ENCODE measurements around the gene KCNIP1. TPM values are rescaled to one million over a fixed set of nuclear protein-coding genes. Genes with fewer than 3 reads are reported as not detected.

Gene KCNIP1
- polyA plus RNA-seq, 1 donor, result 2.8 TPM

DNA sequence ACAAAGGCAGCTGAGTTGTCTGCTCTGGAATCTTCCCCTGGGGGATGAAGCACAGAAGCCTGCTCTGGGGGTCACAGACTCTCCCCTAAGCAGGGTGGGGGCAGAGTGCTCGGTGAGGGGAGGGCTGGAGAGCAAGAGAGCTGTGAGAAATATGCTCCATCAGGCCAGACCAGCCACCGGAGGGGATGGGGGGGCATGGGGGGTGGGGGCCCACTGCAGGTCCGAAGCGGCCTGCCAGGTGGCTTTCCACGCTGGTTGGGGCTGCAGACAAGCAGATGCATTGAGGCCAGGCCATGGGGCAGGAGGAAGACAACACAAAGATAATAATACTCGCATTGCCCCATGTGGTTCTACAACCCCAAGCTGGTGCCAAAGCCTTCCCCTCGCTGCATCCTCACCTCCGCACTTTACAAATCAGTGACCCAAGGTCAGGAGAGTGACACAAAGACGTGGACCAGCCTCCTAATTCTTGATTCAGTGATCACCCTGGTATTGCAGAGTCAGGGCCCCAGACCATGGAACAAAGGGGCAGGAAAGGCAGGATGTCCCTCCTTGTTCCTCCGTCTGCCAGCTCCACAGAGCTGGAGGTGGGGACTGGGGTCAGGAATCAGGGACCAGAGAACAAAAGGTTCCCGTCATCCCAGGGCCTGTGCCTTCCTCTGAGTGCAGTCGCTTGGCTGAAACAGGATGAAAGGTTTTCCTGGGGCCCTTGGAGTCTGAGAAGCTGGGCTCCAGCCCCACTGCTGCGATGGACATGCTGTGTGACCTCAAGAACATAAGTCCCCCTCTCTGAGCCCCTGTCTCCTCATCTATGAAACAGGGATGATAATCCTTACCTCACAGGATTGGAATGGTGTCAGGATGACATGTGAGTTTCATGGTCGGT lies 242.5 kb downstream of the KCNIP1 start:
- no CpG with 5 or more reads among the region's 14 CpGs for WGBS (ENCODE audit: insufficient coverage, low lambda C conversion rate)
- H3K27me3 ChIP-seq (ENCODE audit: control insufficient read depth, insufficient read depth, low read length), result peaks cover 10% of the 10 kb centered on the region

DNA sequence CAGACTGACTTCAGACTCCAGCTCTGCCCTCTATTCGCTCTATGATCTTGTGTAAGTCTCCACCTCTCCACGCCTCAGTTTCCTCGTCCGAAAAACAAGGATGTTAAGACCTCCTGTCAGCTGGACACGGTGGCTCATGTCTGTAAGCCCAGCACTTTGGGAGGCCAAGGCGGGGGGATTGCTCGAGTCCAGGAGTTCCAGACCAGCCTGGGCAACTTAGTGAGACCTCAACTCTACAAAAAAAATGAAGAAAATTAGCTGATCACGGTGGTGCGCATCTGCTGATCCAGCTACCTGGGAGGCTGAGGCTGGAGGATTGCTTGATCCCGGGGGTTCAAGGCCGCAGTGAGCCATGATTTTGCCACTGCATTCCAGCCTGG lies 243.1 kb downstream of the KCNIP1 start:
- peaks cover 10% of the 10 kb centered on the region for H3K27me3 ChIP-seq (ENCODE audit: control insufficient read depth, insufficient read depth, low read length)
- H3K4me3 ChIP-seq (ENCODE audit: low read length), result no peak overlapping the region
- no peak for DNase-seq
- H3K36me3 ChIP-seq (ENCODE audit: control insufficient read depth, insufficient read depth, low read length), result no peaks in the 10 kb centered on the region
- peaks cover 14% of the 10 kb centered on the region for H3K4me1 ChIP-seq (ENCODE audit: control insufficient read depth, insufficient read depth, low read length)
- H3K9me3 ChIP-seq (ENCODE audit: control insufficient read depth, low read depth, low read length), result no peaks in the 10 kb centered on the region
- WGBS (ENCODE audit: insufficient coverage, low lambda C conversion rate), result no CpG with 5 or more reads among the region's 11 CpGs
- no peak overlapping the region for H3K27ac ChIP-seq (ENCODE audit: low read length)

More for the DNA sequence above, 242.5 kb downstream of the KCNIP1 start:
- H3K27ac ChIP-seq (ENCODE audit: low read length), result no peak overlapping the region
- DNase-seq, result no peak
- no peaks in the 10 kb centered on the region for H3K9me3 ChIP-seq (ENCODE audit: control insufficient read depth, low read depth, low read length)
- H3K36me3 ChIP-seq (ENCODE audit: control insufficient read depth, insufficient read depth, low read length), result no peaks in the 10 kb centered on the region
- H3K4me1 ChIP-seq (ENCODE audit: control insufficient read depth, insufficient read depth, low read length), result peaks cover 14% of the 10 kb centered on the region
- H3K4me3 ChIP-seq (ENCODE audit: low read length), result no peak overlapping the region

DNA sequence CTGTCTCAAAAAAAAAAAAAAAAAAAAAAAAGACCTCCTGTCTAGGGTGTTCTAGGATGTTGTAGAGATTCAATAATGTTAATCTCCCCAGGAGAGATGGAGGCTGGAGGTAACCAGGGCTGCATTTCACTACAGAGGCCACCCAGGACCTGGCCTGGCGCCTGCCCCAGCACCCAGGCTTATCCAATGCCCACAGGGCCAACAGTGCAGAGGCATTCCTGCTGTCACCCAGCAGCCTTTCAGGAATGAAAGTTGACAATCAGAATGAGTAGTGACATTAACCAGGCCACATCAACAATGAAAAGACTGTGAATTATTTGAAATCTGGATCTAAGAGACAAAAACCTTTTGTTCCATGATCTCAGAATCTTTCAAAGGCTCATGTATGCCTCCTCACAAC lies 243.5 kb downstream of the KCNIP1 start:
- no peak for DNase-seq
- H3K36me3 ChIP-seq (ENCODE audit: control insufficient read depth, insufficient read depth, low read length), result no peaks in the 10 kb centered on the region
- no peak overlapping the region for H3K27ac ChIP-seq (ENCODE audit: low read length)
- no CpG with 5 or more reads among the region's 1 CpG for WGBS (ENCODE audit: insufficient coverage, low lambda C conversion rate)
- H3K27me3 ChIP-seq (ENCODE audit: control insufficient read depth, insufficient read depth, low read length), result peaks cover 10% of the 10 kb centered on the region
- no peaks in the 10 kb centered on the region for H3K9me3 ChIP-seq (ENCODE audit: control insufficient read depth, low read depth, low read length)
- H3K4me1 ChIP-seq (ENCODE audit: control insufficient read depth, insufficient read depth, low read length), result peaks cover 14% of the 10 kb centered on the region
- no peak overlapping the region for H3K4me3 ChIP-seq (ENCODE audit: low read length)

DNA sequence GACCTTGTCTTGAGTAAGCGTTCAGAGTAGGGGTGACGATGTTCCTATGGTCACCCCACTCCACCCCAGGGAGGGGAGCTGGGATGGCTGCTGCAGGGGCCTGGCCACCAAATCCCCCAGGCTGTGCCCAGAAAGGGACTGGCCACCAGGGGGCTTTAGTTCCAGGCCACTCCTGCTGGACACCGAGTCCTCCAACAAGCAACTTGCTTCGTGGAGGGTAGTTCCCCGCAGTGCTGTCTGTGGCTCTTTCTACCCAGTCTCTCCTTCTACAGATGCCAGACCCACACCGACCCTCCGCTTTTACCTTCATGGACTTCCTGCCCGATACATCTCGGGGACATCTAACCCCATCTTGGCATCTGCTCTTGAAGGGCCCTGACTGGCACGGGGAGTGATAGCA lies 244.0 kb downstream of the KCNIP1 start:
- no CpG with 5 or more reads among the region's 10 CpGs for WGBS (ENCODE audit: insufficient coverage, low lambda C conversion rate)
- no peak for DNase-seq
- no peaks in the 10 kb centered on the region for H3K36me3 ChIP-seq (ENCODE audit: control insufficient read depth, insufficient read depth, low read length)
- peaks cover 10% of the 10 kb centered on the region for H3K27me3 ChIP-seq (ENCODE audit: control insufficient read depth, insufficient read depth, low read length)
- H3K4me3 ChIP-seq (ENCODE audit: low read length), result no peak overlapping the region
- H3K4me1 ChIP-seq (ENCODE audit: control insufficient read depth, insufficient read depth, low read length), result peaks cover 14% of the 10 kb centered on the region
- no peaks in the 10 kb centered on the region for H3K9me3 ChIP-seq (ENCODE audit: control insufficient read depth, low read depth, low read length)
- H3K27ac ChIP-seq (ENCODE audit: low read length), result no peak overlapping the region

DNA sequence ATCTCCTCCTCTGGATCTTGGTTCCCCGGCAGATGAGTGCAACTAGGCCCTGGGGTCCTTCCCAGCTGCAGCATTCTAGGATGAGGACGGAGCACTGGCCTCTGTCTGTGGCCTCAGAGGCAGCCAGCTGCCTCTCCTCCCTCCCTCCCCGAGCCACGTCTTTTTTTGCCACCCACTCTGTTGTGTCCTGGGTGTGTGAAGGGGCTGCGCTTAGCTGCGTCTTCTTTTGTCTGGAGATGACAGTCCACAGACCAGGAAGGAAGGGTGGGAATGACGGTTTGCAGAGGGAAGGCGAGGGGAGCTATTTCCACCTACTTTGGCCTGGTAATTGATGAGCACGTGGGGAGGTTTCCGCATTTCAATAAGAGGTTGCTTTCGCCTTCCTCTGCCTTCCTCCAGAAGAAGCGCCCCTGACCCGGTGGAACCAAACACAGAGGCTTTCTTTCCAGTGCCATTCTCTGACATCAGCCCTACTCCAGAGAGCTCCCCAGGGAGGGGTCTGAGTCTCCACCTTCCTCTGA lies 245.2 kb downstream of the KCNIP1 start:
- Histone ChIP-seq H3K4me1 (ENCODE audit: control insufficient read depth, insufficient read depth, low read length) (peaks cover 14% of the 10 kb centered on the region), H3K9me3 (ENCODE audit: control insufficient read depth, low read depth, low read length) (no peaks in the 10 kb centered on the region), H3K27ac (ENCODE audit: low read length) (no peak overlapping the region), H3K4me3 (ENCODE audit: low read length) (no peak overlapping the region), H3K27me3 (ENCODE audit: control insufficient read depth, insufficient read depth, low read length) (peaks cover 5% of the 10 kb centered on the region), H3K36me3 (ENCODE audit: control insufficient read depth, insufficient read depth, low read length) (no peaks in the 10 kb centered on the region)
- no CpG with 5 or more reads among the region's 13 CpGs for WGBS (ENCODE audit: insufficient coverage, low lambda C conversion rate)
- DNase-seq, result no peak

DNA sequence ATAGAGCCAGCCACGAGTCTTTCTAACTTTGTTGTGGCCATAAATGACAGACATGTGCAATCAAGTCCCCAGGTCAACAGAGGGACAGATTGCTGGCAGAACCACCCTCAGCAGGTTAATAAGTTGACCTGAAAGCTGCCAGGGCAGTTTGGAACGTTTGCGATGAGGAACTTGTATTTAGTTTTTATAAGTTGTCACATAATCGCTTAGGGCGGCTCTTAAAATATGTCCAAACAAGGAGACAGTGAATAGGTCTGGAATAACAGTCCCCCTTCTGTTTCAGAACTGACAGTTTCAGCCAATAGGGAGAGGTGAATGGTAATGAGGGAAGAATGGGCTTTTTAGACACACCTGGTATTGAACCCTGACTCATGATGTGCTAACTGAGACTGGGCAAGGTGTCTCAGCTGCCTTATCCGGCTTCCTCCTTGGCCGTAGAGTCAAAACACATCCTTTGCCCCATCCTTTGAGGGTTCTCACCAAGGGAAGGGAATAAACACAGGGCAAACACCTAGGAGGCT lies 246.2 kb downstream of the KCNIP1 start:
- no CpG with 5 or more reads among the region's 7 CpGs for WGBS (ENCODE audit: insufficient coverage, low lambda C conversion rate)

DNA sequence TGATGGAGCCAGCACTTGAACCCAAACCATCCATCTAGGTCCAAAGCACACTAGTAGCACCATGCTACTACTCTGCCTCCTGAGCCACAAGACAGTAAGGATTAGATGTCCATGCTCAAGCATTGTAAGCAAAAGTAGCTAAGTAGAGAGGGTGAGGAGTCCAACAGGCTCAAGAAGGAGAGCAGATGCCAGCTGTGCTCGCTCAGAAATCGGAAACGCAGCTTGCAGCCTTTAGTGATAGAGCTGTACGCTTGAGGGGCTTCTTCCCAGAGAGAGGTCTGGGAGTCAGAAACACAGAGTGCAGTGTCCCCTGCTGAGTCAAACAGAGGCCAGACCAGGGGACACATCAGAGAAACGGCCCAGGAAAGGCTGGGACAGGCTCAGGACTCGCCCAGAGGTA lies 247.0 kb downstream of the KCNIP1 start:
- no peaks in the 10 kb centered on the region for H3K36me3 ChIP-seq (ENCODE audit: control insufficient read depth, insufficient read depth, low read length)
- no peaks in the 10 kb centered on the region for H3K9me3 ChIP-seq (ENCODE audit: control insufficient read depth, low read depth, low read length)
- H3K4me1 ChIP-seq (ENCODE audit: control insufficient read depth, insufficient read depth, low read length), result peaks cover 9% of the 10 kb centered on the region
- no peak overlapping the region for H3K27ac ChIP-seq (ENCODE audit: low read length)
- H3K4me3 ChIP-seq (ENCODE audit: low read length), result no peak overlapping the region
- H3K27me3 ChIP-seq (ENCODE audit: control insufficient read depth, insufficient read depth, low read length), result no peaks in the 10 kb centered on the region
- WGBS (ENCODE audit: insufficient coverage, low lambda C conversion rate), result 94% methylated on average over 3 of the region's 6 CpGs
- DNase-seq, result no peak

More for the DNA sequence above, 246.2 kb downstream of the KCNIP1 start:
- DNase-seq, result peak in 1 of 2 donors; percentile 42
- Histone ChIP-seq H3K36me3 (ENCODE audit: control insufficient read depth, insufficient read depth, low read length) (no peaks in the 10 kb centered on the region), H3K27ac (ENCODE audit: low read length) (no peak overlapping the region), H3K27me3 (ENCODE audit: control insufficient read depth, insufficient read depth, low read length) (peaks cover 2% of the 10 kb centered on the region), H3K4me1 (ENCODE audit: control insufficient read depth, insufficient read depth, low read length) (peaks cover 14% of the 10 kb centered on the region), H3K4me3 (ENCODE audit: low read length) (no peak overlapping the region), H3K9me3 (ENCODE audit: control insufficient read depth, low read depth, low read length) (no peaks in the 10 kb centered on the region)

DNA sequence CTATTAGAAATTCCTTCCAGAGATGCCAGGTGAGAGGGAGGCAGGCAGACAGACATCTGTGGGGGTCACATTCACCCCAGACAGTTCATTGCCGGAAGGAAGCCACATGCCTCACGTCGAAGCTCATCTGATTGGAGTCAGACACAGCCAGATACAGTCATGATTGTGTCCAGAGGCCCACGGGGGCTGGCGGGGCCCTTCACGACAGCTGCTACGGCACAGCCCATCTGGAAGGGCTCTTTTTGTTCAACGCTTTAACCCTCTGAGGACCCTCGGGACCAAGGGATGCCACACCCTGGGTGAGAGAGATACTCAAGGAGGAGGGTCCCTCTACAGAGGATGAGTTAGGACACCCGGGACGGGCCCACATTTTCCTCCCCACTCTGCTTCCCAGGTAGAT lies 247.8 kb downstream of the KCNIP1 start:
- no peaks in the 10 kb centered on the region for H3K9me3 ChIP-seq (ENCODE audit: control insufficient read depth, low read depth, low read length)
- no CpG with 5 or more reads among the region's 11 CpGs for WGBS (ENCODE audit: insufficient coverage, low lambda C conversion rate)
- H3K27me3 ChIP-seq (ENCODE audit: control insufficient read depth, insufficient read depth, low read length), result no peaks in the 10 kb centered on the region
- H3K27ac ChIP-seq (ENCODE audit: low read length), result no peak overlapping the region
- no peaks in the 10 kb centered on the region for H3K36me3 ChIP-seq (ENCODE audit: control insufficient read depth, insufficient read depth, low read length)
- DNase-seq, result no peak
- H3K4me3 ChIP-seq (ENCODE audit: low read length), result no peak overlapping the region
- peaks cover 7% of the 10 kb centered on the region for H3K4me1 ChIP-seq (ENCODE audit: control insufficient read depth, insufficient read depth, low read length)

DNA sequence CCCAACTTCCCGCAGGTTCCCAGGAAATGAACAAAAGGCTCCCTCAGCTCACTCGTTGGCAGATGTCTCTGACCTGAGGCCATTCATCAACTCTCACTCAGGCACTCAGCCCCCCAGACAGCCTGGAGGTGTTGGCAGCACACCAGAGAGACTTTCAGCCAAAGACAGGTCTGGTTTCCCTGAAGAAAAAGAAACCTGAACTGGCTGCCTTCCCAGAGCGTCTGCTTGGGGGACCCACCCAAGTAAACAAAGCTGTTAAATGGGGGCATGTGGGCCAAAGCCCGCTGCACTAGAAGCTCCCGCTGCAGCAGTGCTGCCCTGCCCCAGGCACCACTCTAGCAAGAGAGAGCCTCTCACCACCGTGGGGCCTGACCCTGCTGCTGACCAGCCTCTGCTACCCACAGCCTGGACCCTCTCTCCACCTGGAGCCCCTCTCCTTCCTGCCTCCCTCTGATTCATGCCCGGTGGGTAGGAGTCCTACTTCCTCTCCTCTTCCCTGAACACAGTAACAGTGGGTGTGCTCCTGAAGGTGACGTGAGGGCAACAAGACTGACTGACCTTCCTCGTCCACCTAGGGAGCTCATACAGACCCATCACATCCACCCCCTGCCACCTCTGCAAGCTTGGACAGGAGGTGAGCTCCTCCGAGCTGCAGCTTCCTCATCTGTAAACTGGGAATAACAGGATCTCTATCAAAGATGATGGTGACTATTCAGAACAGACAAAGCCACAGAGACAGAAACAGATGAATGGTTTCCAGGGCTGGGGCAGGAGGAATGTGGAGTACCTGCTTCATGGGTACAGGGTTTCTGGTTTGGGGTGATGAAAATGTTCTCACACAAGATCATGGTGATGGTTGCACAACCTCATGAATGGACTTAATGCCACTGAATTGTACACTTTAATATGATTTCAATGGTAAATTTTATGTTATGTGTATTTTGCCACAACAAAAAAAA lies 248.7 kb downstream of the KCNIP1 start:
- Histone ChIP-seq H3K4me1 (ENCODE audit: control insufficient read depth, insufficient read depth, low read length) (peaks cover 7% of the 10 kb centered on the region), H3K27ac (ENCODE audit: low read length) (no peak overlapping the region), H3K9me3 (ENCODE audit: control insufficient read depth, low read depth, low read length) (no peaks in the 10 kb centered on the region), H3K27me3 (ENCODE audit: control insufficient read depth, insufficient read depth, low read length) (no peaks in the 10 kb centered on the region), H3K36me3 (ENCODE audit: control insufficient read depth, insufficient read depth, low read length) (no peaks in the 10 kb centered on the region), H3K4me3 (ENCODE audit: low read length) (no peak overlapping the region)
- no peak for DNase-seq
- WGBS (ENCODE audit: insufficient coverage, low lambda C conversion rate), result no CpG with 5 or more reads among the region's 10 CpGs

DNA sequence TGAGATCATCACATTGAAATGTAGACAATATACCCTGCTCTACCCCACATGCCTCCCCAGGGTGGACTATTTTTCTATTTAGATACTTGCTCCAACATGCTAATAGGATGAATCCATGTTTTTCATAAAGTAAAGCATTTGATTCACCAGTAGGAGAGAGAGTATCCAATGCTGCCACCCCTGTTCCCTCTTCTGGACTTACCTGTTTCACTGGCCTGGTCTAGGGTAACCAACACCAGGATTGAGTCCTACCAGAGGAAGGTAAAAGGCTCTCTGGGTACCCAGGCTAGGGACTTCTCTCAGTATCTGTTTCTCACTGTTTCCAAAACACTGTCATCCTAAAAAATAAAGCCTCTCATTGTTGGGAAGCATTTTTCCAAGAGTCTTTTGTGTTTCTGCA lies 249.5 kb downstream of the KCNIP1 start:
- H3K4me1 ChIP-seq (ENCODE audit: control insufficient read depth, insufficient read depth, low read length), result peaks cover 15% of the 10 kb centered on the region
- no peak overlapping the region for H3K27ac ChIP-seq (ENCODE audit: low read length)

More for the DNA sequence above, 249.5 kb downstream of the KCNIP1 start:
- no peaks in the 10 kb centered on the region for H3K36me3 ChIP-seq (ENCODE audit: control insufficient read depth, insufficient read depth, low read length)
- no peak overlapping the region for H3K4me3 ChIP-seq (ENCODE audit: low read length)
- no peaks in the 10 kb centered on the region for H3K9me3 ChIP-seq (ENCODE audit: control insufficient read depth, low read depth, low read length)
- H3K27me3 ChIP-seq (ENCODE audit: control insufficient read depth, insufficient read depth, low read length), result no peaks in the 10 kb centered on the region
- no peak for DNase-seq
